HG03097 (cell line): ENCODE measurements around the gene CST11.

Experiments used
- ATAC-seq: cut with Tn5 transposase; IDR thresholded peaks from one replicate; pipeline ENCODE4 v1.9.1; 2021; ENCODE audit not compliant: unreplicated experiment, low FRiP score

CST11 gene

DNA sequence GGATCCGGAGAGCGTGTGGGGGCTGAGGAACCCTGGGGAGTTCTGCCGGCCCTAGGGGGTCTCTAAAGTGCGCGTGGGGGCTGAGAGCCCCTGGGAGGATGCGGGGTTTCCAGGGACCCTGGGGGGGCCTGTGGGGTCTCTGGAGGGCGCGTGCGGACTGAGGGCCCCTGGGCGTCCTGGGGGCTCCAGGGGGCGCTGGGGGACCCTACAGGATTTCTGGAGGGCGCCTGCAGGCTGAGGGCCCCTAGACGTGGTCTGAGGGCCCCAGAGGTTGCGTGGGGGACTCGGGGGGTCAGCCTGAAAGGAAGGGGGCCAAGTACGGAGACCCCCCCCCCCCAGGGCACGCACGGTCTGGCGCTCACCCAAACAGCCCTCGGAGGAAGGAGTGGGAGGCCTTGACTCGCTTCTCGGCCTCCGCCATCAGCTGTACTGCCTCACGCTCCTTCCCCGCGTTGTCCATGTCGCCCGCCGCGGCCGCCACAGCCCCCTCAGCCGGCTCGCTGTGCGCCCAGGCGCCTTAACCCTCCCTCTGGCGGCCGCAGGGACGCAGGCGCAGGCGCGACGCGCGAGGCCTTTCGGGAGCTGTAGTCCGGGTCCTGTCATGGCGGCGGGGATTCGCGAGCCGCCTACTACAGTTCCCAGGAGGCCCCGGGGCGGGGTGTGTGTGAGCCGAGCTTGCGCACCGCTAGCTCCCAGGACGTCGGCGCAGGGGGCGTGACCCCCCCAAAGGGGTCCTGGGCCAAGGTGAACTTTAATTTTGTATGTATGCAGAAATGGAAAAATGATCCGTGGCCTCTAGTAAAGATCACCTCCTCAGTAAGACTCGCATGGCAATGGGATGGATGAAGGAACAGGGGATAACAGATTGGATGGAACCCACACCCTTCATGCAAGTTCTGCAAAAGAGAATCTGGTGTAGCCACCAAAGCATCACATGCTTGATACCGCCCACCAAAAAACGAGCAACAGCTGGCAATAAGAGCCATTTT is 31.4 kb downstream of the CST11 start, which contains the start of gene NAPB:
NAPB (minus strand) TSS at position 546 of the 989 bp plus-strand sequence; CDS start at position 460, 86 bp downstream.
- ATAC-seq: peak; percentile 97

DNA sequence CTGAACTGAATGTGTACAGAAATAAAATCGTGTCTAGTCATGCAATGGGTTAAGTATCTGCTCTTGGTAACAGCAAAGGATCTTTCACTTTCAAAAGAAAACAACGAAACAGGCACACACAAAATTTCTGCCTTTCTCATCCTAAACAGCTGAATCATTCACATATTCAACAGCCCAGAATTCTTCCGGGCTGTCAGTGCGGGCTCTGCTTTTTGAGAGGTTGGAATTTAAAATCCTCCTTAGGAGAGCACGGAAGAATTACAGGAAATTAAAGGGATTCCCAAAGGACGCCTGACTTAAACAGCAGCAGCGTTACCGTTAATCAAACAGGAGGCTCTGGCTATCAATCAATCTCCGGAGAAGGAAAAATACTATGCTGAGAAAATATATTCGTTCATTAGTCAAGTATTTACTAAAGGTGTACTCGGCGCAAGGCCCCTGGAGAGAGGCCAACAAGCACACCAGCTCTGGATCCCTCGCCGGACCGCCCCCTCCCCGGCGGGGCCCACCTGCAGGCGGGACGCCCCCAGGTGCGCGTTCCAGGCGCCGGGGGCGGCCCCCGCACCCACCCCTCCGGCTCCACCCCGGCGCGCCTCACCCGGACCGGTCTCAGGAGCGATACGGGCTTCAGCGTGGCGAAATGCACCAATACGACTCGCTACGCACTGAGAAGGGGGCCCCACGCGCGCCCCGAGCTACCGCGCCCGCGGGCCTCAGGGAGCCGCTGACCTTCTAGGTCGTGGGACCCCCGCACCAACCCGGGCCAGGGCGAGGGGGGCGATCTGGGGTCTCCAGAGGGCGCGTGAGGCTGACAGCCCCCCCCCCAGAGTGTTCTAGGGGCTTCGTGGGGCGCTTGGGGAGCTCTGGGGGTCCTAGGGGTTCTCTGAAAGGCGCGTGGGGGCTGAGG is 32.4 kb downstream of the CST11 start:
- ATAC-seq: peak; percentile 32

DNA sequence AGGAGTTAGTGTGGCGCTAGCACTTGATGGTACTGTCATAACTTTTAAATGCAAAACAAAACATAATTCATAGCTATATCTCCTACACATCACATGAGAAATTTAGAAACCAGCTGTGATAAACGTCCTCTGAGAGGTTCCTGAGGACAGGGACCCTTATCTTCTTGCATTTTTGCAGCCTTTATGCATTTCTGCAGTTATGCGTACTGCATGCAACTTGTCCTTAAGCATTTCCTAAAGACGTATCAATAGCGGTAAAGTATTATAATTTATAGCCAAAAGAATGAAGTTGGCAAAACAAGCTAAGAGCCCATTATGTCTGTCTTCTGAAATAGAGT is 33.0 kb downstream of the CST11 start:
- no peak for ATAC-seq

DNA sequence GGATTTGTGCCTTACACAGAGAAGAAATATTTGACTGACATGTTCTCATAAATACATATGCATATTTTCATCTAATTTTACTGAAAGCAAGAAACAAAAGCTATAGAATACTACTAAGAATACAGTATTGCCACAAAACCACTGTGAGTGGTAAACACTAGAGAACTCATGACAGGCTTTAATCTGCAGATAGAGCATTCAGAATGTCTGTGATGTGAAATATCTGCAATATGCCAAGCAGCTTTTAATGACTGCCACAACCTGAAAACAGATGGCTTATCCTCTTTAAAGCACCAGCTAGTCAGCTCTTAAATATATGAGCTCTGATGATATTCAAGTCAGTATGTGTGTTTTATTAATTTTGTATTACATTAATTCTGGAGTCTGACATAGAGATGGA is 34.8 kb downstream of the CST11 start:
- no peak for ATAC-seq

DNA sequence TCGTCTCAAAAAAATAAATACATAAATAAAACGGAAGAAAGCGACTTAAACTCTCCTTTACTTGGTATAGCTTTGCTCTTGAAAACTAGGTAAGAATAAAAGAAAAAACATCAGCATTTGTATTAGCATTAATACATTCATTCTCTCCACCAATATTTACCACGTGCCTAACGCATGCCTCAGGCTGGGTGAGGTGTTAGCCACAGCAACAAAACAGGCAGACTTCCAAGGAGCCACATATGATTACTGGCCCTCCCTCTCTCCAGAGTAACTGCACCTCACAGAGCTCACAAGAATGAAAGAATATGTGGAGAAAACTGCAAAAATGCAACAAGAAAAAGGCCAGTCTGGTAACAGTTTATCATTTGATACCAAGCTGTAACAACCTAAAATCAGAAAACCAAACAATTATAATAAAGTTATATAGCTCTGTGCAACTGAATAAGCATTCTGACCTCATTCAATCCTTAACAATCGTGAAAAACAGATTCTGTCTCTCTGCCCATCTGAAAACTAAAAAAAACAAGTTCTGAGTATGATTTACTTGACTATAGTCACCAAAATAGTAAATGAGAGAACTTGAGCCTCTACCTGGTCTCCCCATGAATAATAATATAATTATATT is 36.6 kb downstream of the CST11 start:
- no peak for ATAC-seq

DNA sequence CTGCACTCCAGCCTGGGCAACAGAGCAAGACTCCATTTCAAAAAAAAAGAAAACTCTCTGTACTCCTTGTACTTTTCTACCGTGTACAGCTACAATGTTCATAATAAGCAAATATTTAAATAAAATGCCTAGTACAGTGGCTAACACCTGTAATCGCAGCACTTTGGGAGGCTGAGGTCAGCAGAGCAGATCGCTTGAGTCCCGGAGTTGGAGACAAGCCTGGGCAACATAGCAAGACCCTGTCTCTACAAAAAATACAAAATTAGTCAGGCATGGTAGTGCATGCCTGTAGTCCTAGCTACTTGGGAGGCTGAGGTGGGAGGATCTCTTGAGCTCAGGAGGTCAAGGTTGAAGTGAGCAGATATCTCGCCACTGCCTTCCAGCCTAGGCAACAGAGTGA is 37.1 kb downstream of the CST11 start:
- ATAC-seq: no peak

DNA sequence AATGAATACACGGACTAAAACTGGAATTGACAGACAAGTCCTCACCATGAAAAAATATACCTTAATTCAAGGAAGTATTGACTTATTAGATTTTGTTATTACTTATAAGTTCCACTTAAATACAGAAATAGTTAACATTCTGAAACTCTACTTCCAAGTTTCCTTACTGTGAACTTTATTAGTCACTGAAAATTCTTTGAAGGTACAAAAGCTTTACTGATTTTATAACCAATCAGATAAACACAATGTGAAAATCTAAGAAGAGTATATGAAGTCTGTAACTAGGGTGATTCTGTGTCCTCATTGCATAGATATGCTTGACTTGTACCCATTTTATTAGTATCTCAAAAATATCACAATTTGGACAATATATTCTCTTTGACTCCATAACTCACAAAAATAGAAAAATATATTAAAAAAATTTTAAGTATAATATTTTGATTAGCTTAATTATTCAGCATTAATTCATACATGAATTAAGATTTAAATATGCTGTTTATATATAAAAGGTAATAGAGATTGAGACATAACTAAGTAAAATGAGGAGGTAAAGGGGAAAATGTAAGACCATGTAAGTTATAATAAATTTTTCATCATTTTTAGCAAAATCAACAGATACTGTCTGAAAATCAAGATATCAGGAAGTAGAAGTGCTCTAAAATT is 38.0 kb downstream of the CST11 start:
- no peak for ATAC-seq

DNA sequence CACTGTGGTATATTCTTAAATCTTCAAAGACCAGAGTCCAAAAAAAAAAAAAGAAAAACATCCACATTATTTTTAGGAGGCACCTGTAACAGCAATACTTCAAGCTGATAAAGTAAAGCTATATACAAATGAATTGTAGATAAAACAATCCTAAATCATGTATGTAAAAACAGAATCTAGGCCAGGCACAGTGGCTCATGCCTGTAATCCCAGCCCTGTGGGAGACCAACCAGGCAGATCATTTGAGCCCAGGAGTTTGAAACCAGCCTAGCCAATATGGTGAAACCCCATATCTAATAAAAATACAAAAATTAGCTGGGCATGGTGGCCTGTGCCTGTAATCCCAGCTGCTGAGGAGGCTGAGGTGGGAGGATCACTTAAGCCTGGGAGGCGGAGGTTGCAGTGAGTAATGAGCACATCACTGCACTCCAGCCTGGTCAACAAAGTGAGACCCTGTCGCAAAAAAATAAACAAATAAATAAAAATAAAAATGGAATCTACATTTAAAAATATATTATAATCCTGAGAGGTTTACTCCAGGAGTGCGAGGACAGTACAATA is 38.7 kb downstream of the CST11 start:
- ATAC-seq: no peak

DNA sequence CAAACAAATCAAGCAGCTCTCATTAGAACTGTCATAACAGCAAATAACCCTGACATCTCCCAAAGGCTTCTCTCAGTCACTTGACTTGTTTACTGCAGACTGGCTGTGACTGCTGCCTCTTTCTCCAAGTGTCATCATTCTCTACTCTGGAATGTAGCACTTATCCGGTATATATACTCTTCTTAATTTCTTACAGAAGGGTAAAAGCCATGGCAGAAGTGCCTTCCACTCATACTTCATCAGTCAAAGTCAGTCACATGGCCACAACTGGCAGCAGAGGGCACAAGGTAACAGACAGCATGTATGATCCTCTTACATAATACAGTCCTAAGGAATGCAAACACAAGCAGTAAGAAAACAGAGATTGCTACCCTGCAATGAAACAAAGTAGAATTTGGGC is 40.6 kb downstream of the CST11 start:
- no peak for ATAC-seq

DNA sequence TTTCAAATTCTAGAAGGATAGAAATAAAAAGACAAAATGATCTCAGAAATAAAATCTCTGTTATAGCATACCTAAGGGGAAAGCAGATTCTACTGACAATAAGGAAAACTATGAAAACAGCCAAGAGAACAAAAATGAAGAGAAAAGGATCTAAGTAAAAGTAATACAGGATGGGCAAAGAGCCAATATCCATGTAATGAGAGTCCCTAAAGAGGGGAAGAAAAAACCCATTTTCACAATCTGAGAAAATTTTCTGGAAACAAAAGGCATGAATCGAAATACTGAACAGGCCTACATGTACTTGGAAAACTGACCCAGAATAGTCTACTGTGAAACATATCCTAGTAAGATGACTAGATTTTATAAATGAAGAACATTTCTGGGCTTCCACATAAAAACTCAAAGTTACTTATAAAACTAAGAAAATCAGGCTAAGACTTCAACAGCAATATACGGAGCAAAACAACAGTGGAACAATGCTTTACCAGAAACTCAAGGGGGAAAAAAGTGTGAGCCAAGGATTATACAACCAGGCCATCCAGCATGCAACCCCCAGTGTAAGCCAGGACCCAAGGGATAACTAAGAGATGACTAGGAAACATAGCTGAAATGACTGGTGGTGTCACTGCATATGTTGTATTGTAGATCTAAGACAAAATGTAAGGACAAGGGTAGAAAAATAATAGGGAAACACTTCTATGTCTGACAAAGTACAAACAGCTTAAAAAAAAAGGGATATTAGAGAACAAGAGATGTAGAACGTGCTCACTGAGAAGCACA is 41.6 kb downstream of the CST11 start:
- ATAC-seq: no peak

DNA sequence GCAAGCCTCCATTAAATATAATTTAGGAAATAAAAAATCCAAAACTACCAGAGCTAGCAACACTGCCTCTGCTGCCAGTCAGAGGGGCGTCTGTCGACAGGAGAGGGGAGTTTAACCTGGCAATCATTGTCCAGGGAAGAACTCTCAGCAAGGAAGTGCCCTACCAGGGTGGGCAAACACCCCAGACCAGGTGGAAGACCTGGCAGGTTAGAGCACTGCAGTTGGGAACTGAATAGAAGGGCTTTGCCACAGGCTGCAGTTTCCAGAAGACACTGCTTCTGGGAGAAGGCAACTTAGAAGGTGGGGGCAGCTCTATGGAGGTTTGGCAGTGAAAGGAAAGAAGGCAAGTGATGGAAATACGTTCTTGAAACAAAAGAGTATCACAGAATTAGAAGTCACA is 42.9 kb downstream of the CST11 start:
- ATAC-seq: no peak

DNA sequence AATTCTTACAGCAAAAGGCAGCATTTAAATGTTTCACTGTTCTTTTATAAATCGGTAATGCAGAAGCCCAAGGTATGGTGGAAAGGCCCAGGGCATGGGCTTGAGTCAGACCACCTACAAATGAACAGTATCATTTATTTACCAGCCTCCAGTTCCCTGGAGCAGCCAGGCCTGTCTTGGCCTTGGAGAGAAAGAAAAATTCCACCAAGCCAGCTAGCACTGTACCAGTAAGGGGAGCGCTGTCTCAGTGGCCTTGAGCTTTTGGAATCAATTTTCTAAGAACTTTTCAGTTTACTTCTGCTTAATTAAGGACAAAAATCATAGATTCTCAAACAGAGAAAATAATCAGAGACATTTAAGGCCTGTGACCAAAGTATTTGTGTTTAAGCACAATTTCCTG is 43.7 kb downstream of the CST11 start:
- ATAC-seq: no peak

DNA sequence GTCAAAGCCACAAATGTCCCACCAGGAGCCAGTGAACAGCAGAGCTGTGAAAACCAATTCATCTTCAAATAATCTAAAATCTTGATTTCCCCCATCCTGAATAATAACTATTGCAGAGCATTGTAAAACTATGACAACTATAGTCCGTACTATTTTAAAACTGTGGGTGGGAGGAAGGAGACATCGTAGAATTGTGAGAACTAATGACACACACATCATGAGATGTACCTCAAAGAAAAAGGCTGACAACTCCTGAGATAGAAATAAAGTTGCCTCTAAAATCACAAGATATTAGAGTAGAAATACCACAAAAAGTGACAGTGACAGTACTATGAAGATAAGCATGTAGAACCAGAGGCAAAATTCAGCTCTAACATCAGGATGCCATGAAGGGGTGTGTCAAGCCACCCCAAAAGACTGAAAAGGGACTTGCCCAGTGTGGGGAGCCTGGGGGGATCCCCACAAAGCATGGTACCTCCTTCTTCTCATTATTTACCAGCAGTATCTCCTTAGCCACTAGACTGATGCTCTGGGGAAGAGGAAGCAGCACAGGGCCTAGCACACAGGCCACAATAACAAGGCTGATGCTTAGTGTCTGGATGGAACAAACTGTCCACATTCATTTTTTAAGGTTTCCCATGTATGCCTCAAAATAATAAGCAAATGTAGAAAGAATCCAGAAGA is 44.8 kb downstream of the CST11 start:
- ATAC-seq: no peak

DNA sequence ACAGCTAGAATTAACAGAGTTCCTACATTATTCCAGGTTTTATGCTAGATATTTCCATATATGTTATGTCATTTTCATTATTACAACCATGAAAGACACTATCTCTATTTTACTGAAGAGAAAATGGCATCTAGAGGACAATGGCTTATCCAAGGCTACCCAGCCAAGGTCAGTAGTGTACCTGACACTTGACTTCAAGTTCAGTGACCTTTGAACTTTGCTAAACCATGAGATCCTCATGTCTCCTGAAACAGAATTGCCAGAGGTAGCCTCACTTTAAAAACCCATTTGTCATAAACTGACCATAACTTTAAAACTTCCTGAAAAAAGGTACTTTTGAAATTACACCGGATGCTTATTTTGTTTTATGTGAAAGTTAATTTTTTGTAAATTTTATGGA is 45.8 kb downstream of the CST11 start:
- no peak for ATAC-seq

DNA sequence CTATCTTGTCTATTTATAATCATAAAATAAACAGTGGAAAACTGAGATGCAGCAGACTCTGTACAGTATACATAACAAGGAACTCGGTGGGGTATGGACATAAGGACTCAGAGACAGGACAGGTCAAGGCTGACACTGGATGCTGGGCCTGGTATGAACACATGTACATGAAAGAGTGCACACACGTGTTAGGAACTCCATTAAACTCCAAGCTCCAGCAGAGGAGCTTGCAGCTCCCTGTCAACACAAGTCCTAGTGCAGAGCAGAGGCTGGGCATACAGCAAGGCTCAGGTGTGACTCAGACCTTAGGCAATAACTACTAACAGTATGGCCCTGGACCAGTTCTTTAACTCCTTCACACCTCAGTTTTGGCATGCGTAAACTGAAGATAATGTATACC is 48.5 kb downstream of the CST11 start:
- no peak for ATAC-seq

DNA sequence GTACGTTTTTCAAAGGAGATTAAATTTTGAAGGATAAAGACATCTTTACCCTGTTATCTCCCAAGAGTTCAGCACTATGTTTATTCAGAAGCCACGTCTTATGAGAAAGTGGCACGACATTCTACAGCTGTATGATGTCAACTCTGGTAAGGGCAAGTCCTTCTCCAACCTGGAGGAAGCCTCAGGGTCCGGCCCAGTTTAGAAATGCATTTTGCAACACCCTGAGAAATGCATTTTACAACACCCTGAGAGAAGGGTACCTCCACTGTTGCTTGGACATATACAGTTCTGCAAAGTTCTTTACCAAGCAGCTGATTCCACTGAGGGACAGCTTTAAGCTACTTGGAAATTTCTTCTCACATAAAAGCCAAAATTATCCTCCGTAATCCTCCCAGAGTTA is 48.9 kb downstream of the CST11 start:
- no peak for ATAC-seq

DNA sequence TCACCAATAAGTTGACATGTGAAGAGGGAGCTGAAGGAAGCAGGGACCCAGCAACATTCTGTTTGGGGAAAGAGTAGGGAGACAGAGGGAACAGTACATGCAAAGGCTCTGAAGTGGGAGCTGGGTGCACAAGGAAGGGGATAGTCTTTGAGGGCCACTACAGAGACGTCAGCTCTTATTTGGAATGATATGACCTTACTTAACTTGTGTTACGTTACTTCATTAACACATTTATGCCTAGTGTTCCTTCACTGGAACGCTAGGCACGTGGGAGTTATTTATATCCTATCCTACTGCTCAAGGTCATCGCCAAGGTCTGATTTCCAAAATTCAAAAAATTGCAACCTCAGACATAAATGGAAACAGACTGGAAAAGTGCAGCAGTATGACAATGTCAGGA is 51.6 kb downstream of the CST11 start:
- ATAC-seq: no peak
